Right kidney (tissue), 1 donor: ENCODE results near the gene PPP2R2C.

Source experiments
- DNase-seq: peaks from one replicate; pipeline ENCODE4 v3.0.0-alpha.2; 2016

The PPP2R2C gene

DNA sequence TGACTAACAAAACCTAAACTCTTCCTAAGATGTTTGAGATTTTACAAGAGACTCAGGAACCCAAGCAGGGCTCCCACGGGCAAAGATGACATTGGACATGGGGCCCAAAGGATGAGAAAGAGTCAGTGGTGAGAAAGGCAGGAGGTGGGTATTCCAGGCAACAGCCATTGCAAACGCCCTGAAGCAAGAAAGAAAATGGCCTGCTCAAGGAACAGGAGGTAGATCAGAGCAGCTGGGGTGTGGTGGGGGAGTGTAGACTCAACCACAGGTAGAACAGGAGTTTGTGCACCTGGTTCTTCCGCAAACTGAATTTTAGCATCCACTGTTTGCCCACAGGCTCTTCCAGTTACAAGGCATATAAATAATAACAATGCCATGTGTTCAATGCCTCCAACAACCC, 3.3 kb downstream of the PPP2R2C start:
- DNase-seq, result no peak

DNA sequence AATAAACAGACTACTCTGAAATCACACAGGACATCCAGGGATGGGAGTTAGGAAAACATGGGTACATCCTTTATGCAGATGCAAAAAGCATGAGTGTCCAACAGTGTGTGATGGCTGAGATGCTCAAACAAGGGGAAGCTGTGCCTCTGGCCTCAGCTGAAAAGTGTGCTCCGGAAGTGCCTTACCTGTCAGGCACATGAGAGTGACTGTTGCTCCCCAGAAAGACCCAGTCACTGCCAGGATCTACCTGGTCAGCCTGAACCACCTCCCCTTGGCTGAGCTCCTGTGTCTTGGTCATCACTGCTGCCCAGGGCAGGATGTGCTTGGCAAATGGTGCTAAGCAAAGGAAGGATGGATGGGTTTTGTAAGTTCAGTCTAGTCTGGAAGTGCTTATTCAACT, 4.0 kb downstream of the PPP2R2C start:
- no peak for DNase-seq

DNA sequence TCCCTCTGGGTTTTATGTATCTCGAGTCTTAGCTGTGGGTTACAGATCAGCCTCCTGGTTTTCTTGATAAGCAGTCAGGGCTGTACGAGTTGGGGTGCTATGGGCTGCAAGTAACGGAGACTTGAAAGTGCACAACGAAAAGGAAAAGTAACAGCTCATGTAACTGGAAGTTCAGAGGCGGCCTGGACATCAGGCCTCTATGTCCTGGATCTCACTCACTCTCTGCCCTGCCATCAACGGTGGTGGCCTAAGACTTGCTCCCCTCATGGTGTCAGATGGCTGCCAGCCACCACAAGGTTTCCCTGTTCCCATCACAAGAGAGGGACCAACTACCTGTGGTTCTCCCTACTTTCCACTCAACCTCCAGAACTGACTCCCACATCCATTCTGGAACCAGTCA, 4.8 kb downstream of the PPP2R2C start:
- no peak for DNase-seq

DNA sequence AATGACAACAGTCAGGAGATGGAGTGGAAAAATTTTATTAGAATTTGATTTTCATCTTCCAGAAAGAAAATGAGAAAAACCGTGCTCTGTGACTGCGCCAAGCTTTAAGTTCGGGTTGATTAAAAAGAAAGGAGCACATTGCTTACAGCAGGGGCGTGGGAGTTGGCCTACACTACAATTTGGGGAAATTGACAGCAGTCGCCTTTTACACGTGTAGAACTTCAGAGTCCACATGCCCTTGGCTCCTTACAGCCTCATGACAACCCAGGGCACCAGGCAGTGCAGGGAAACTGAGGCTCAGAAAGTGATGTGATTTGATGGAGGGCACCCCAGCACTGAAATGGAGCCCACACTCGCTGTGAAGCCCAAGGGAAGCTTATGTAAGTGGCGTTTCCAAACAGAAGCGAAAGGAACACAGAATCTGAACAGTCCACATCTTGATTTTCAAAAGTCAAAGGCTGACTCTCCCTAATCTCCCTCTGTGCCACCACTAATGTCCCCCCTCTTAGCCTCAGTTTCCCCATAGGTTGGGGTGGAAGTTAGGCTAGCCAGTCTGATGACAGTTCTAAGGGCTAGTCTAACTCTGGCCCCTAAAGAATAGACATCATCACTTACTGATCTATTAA, 5.5 kb downstream of the PPP2R2C start:
- DNase-seq, result no peak

DNA sequence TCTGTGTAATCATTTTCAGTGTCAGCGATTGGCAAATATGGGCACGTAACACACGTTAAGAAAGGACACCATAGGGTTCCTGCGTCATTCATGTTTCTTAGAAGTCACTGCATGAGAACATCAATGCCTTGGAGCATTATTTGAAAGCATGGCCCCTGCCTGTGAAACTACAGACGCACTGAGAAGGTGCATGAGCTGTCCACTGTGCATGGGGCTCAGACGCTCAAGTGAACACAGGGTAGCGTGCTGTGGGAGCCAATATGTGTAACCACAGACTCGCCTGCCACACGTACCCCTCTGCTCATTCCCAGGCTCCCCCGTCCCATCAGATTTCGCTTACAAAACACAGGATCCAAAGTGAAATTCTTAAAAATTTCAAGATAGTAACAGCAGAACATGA, 6.5 kb downstream of the PPP2R2C start:
- DNase-seq, result no peak

DNA sequence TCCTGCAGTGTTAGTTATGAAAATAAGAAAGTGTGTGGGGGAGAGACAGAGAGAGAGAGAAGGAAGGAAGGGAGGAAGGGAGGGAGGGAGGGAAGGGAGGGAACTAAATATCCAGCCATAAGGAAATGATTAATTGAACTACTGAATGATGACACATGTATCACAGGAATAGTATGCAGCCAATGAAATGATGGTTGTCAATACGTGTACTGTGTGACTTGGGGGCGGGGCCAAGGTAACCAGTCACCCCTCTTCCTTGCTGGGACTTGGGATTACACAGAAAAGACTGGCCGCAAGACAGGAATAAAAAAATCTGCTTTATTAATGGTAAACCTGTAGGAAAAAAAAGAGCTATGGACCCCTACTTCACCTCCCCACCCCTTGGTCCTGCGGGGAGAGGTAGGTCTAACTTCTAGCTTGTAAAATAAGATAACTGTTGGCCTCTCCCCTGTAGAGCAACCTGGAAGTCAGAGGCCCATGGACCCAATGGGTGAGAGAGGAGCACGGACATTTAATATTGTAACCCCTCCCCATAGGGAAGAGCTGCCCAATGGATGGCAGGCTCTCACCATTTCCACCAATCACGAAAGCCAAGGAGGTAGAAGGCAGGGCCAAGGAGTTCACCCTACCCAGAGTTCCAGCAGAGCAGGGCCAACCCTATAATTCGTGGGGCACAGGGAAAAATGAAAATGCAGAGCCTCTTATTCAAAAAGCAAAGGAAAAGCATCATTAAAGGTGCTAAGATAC, 7.4 kb downstream of the PPP2R2C start:
- no peak for DNase-seq

DNA sequence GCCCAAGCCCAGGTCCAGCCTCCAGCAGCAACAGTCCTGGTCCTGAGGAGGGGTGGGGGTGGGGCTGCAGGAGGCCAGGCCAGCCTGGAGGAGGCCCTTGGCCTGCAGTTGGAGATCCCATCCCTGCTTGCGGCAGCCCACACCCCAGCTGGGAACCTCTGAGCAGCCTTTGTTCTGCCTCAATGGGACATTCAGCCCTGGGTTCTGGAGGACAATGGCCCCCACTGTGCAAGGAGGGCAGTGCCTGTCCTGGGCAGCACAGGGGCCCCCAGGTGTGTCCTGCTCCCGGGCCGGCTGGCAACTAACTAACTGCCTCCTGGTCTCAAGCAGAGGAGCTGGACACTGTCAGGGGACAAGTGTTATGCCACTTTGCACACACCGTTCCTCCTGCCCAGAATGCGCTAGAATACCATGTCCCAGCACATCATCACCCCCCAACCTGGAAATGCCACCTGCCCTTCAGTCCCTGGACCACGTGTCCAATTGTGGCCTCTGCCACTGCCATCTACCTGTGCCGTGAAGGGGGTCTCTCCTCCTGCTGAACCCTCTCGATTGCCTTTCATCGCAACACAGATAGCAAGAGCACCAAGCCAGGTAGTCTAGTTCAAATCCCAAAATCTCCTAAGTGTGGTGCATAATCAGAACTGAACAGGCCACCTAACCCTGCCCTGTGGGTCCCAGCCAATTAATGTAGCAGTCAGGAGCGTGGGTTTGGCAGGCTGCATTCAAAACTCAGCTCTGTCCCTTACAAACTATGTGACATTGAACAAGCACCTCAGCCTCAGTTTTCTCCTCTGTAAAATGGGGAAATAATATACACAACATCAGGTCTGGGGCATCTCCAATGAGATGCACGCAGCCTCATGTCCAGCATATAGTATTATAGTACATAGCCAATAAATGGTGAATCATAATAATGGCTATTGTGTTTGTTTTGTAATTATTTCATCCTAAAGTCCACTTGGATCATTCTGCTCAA, 8.8 kb downstream of the PPP2R2C start:
- DNase-seq, result no peak

DNA sequence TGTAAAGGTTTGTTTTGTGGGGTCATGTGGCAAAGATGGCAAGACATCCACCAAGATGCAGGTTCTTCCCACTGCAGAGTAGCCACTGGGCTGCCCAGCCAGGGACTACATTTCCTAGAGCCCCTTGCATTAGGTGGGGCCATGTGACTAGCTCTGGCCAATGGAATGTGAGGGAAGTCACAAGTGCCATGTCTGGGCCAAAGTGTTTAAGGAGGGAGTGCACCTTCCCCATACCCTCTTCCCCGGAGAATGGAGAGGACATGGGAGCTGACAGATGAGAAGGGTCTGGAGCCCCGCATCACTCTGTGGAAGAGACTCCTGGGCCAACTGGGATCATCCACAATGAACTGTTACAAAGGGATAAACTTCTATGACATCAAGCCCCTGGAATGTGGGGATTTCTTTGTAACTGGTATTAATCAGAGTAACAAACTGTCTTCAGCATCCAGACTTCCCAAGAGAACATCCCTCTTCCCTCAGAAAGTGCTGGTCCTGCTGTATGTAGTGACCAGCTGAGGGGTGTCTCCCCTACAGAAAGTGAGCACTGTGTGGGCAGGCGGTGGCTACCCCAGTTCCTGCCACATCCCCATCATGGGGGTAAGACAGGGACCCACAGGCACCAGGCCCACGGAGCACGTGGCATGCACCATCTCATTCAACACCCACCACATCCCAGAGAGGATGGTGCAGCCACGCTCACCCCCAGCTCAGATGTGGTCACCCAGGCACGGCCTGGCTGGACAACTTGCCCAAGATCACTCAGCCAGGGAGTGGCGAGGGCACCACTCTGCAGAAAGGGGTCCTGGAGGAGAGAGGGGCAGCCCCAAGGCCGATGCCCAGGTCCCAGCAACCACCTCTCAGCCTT, 10.9 kb downstream of the PPP2R2C start:
- no peak for DNase-seq

DNA sequence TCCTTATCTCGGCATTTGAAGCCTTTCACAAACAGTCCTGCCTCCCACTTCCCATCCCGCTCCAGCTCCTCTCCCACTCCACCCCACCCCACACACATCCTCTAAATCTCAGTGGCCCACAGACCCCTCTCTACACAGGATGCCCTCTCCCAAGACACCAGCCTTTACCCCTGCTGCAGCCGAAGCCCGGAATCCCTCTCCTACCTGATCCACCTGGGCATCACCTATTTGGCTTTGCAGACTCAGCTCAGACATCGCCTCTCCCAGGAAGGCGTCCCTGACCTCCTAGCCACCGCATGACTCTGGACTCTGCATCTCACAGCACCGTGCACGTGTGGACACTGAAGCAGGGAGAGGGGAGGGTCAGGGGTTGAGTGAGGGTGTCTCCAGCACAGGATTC, 11.5 kb downstream of the PPP2R2C start:
- no peak for DNase-seq

DNA sequence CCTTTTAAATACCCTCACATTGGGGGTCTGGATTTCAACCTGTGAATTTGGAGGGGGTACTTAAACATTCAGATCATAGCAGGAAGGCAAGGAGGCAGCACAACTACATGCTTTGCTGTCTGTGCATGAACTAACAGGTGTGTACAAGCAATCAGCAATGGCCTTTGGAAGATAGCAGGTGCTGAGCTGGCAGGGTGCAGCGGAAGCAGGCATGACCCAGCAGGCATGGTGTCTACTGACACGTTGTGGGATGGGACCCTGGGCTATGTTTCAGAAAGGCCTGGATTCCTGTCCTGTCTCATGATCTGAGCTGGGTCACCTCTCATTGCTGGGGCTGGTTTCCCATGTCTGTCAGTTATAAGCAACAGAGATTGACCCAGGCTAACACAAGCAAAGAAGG, 13.9 kb downstream of the PPP2R2C start:
- DNase-seq, result no peak

DNA sequence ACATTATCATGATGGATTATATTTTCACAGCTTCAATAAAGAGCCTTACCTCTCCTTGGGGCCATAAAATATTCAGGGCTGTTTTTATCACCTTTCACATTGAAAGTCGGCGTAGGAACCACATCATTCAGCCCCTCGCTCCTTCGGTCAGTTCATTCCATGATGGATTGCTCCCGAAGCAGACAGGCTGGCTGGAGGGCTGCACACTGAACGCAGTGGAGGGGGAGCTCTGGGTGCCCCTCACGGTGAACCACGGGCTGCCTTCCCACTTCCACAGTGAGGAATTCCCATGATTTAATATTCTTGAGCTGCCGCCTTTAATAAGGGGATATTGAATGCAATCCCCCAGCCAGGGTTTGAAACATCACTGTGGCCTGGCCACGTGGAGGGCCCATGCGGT, 16.0 kb downstream of the PPP2R2C start:
- no peak for DNase-seq

DNA sequence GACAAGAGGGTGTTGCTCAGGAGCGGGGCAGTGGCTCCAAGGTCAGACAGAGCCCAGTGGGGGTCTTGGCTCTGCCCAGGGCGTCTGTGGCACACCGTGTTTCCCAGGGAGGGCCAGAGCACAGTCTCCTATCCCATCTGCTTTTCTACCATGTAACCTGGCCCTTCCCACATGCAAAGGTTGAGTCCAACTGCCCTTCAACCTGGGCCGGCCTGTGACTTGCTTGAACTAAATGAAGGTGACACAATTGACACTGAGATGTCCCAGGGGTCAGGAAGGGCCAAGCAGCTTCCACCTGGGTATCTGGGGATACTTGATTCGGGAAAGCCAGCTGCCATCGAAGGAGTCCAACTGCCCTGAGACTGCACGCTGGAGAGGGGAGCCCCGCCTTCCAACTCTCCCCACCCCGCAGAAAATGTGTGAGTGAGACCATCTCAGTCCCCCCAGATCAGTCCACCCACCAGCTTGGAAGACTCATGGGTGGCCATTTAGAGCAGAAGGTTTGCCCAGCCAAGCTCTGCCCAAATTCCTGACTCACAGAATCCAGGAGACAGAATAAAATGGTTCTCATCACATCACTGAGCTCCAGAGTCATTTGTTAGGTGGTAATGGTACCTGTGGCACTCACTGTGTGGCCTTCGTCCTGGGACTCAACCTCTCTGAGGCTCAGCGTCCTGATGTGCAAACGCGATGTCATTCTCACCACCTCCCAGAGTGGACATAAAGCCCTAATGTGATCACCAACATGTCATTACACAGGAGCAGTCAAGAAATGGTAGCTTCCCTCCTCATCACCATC, 18.1 kb downstream of the PPP2R2C start:
- no peak for DNase-seq

DNA sequence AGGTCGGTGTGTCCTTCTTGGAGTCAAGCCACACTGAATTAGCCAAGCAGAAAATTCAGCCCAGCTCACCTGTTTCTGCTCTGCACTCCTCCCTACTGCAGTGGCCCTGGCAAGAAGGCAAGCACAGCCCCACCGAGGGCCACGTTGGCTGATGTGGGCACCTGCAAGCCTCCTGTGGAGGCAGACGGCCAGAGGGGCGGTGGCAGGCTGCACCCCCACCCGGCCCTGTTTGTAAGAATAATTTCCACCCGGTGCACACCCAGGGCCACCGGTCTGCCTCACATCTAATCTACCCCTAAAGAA, 18.8 kb downstream of the PPP2R2C start:
- no peak for DNase-seq

DNA sequence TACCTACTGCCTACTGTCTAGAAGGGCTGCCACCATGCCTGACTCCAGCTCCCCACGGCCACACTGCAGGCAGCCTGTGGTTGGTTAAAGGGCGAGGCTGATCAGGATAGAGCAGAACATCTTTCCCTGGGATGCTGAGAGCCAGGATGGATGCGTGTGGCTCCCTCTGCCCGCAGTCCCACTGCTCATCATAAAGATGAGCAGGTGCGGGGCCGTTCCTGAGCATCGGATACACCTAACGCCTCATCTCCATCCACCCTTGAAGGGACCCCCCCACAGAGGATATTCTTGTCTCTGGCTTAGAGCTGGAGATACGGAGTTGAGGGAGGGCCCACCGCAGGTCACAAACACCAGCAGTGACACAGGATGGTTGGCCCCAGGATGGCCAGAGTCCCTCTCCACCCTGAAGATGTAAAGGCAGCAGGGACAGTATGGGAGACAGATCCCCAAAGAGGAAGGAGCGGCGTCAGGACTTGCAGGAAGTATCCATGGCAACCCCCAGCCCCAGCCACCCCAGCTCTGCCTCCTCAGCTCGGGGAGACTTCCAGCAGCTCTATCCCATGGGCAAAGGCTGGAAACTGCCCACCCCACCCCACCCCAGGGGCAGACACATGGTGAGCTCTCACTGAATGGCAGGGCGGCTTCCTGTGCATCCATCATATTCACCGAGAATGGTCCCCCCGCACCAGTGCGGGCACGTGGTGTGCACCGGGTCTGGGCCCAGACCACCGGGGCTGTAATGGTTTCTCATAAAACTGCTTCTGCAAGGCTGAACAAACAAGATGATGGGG, 19.3 kb downstream of the PPP2R2C start:
- no peak for DNase-seq

DNA sequence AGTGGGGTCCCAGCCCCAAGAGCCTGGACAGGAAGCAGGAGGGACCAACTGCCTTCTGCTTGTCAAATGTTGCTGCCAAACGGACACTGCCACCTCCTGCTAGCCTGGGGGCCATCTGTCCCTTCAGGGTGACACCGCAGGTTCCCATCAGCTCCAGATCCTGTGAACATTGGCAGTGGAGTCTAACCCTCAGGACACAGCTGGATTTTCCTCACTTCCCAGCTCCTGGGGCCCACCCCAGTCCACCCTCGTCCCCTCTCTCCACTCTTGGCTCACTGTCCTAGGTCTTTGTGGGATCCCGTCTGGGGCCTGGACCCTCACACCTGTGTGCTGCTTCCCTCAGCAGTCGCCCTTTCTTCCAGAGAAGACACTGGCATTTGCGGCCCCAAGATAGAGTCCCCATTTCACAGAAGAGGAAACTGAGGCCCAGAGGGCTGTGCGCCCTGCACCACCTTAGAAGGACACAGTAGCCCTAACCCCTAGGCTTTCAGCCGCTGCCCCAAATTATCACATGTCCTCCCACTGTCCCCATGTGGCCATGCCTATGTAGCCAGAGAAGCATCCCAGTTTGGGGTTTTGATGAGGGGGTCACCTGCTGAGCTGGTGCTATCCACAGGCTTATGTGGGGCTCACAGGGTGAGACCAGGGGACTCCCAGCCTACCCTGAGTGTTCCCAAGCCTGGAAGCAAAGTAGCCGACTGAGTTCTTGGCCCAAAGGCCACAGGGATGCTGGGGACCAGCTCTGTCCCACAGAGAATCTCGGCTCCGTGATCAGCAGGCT, 20.1 kb downstream of the PPP2R2C start:
- DNase-seq, result no peak

DNA sequence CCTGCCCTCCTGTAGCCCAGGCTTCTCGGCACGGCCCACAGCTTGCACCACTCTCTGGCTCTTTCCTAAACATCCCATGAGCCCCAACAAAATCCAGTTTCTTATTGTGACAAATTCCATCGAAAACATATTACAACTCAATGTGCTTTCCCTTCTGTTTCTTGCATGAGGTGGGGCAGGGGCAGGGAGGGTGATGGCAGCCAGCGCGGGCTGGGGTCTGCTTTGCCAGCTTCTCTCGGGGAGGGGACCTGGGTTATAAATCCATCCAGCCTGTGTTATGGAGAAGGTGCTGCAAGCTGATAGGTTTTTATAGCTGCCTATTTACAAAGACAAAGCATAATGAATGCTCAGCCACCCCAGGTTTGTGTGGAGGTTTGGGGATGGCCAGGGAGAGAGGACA, 21.1 kb downstream of the PPP2R2C start:
- no peak for DNase-seq

DNA sequence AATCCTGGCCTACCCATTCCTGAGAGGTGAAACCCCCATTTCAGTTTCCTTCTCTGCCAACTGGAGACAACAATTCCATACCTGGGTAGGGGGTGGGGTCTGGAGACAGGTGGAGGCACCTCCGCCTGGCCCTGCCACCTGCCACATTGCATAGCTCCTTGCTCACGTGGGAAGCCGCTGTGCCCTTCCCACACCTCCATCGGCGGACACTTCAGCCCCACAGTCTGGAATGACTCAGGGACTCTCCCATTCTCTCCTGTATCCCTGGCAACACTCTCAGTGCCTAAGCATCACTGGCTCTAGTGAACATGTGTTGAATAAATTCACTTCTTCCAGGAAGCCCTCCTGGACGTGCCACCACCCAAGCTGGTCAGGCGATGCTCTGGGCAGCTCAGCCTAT, 21.7 kb downstream of the PPP2R2C start:
- no peak for DNase-seq

DNA sequence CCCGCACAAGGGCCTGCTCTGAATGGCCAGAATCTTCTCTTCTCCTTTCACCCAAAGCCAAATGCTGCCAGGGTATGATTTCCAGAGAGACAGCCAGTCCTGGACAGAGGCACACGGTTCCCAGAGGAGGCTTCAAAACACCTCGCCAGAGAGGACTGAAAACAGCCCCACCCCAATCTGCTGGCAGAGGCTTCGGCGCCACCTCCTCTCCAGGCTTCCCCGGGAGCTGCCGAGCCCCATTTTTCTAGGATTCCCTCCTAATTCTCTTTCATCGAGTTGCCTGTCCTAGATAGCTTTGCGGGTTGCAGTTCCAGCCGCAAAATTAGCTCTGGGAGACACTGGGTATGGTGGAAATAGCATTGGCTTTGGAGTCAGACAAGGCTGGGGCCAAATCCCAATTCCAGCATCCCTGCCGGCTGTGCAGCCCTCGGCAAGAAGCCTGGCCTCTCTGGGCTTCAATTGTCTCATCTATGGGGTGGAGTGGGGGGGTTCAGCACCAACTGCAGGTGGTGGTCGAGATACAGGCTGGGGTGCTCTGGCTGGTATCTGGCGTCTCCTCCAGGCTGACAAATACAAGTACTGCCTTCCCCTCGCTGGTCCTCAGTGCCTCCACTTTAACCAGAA, 22.6 kb downstream of the PPP2R2C start:
- DNase-seq, result no peak

DNA sequence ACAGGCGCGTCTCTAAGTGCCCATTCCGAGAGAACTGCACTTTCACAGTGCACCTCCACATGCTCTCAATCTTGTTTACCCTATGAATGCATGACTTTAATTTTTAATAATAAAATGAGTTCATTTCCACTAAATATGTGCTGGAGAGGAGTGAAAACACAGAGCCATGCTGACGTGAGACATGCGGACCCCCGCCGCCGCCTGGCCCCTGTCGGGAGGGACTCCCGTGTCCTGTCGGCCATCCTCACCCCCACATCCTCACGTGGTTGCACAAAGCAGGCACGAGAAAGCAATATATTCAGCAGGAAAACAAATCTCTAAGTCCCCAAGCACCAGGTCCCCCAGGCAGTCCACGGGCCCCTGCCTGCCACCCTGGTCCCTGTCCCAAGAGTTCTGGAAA, 23.1 kb downstream of the PPP2R2C start:
- DNase-seq, result no peak
